Lower leg skin (tissue), 4 donors: Measurements from ENCODE around the gene GREB1. TPM values are rescaled to one million over a fixed set of nuclear protein-coding genes. Genes with fewer than 3 reads are reported as not detected.
A peak's percentile ranks its signal among the peaks of the same experiment; 100 is the strongest.

Source experiments
- DNase-seq, 2 donors: peaks; one replicate each; pipeline ENCODE4 v3.0.0-alpha.2; 2019; ENCODE audit warnings: low spot score in 2 of 2
- H3K4me3 ChIP-seq: fragments of 200-600 bp; sonication (generic); 2 replicates; pipeline ENCODE4 v1.5.1; 2017; ENCODE audit warnings: mild to moderate bottlenecking, low read depth; ENCODE audit not compliant: poor library complexity, severe bottlenecking
- CTCF ChIP-seq, 3 donors: fragments of 450-650 bp; IDR thresholded peaks; one replicate each; pipeline ENCODE4 v1.5.1; 2016; ENCODE audit warnings: antibody characterized with exemption in 3 of 3, mild to moderate bottlenecking in 3 of 3, moderate library complexity in 2 of 3
- POLR2A ChIP-seq, 2 donors: fragments of 450-650 bp; IDR thresholded peaks; one replicate each; pipeline ENCODE4 v1.6.1; 2016 to 2017; ENCODE audit warnings: antibody characterized with exemption in 2 of 2, mild to moderate bottlenecking in 1 of 2, moderate library complexity in 1 of 2
- WGBS, 2 donors: methylation state at CpG; one replicate each; pipeline ENCODE4 v1.1.5; 2018; 5-methylcytosine and 5-hydroxymethylcytosine counted together
- intact Hi-C: fragments of 100-400 bp; cut with DNase I; formaldehyde crosslinking; loops from one replicate; pipeline ENCODE4 v1.15.0; 2023; ENCODE audit warnings: low total_unique reads
- total RNA-seq, 4 donors: library from RNA; depleted of rRNA; stranded (reverse); fragments of >200 nt; gene quantifications; one replicate each; pipeline ENCODE4 v1.1.0, GENCODE V29; 2016

Gene GREB1
- total RNA-seq, 4 donors from 2014 or later, result 2.4 to 12.2 (median 4.0) TPM

- WGBS, 2 donors, result 88 to 95% methylated on average over 18 to 33 of the region's 33 CpGs
- no peak for DNase-seq
- TF ChIP-seq POLR2A (IDR thresholded peaks at IDR 0.05) (no peak), CTCF (IDR thresholded peaks at IDR 0.05) (no peak)
- H3K4me3 ChIP-seq, result no peak overlapping the region
- intact Hi-C loops, result no loop called here
Observed at GRCh38 chr2:11617984-11618707, 84.3 kb downstream of the GREB1 start.

- intact Hi-C loops, result no loop called here
- DNase-seq, result no peak
- H3K4me3 ChIP-seq, result no peak overlapping the region
- TF ChIP-seq CTCF (IDR thresholded peaks at IDR 0.05), result no peak
- TF ChIP-seq POLR2A (IDR thresholded peaks at IDR 0.05), result no peak
- WGBS, 2 donors, result 89 to 96% methylated on average over 13 to 20 of the region's 20 CpGs
Observed at GRCh38 chr2:11618708-11619062, 84.8 kb downstream of the GREB1 start.

- no peak overlapping the region for H3K4me3 ChIP-seq
- WGBS, 2 donors, result 44 to 57% methylated on average over 2 of the region's 2 CpGs
- intact Hi-C loops, result no loop called here
- DNase-seq, result peak in 1 of 2 donors; percentile 59
- TF ChIP-seq CTCF (IDR thresholded peaks at IDR 0.05), result no peak
- no peak for TF ChIP-seq POLR2A (IDR thresholded peaks at IDR 0.05)
Observed at GRCh38 chr2:11621410-11621809, 87.6 kb downstream of the GREB1 start.

- no peak for TF ChIP-seq CTCF (IDR thresholded peaks at IDR 0.05)
- TF ChIP-seq POLR2A (IDR thresholded peaks at IDR 0.05), result no peak
- no peak overlapping the region for H3K4me3 ChIP-seq
- intact Hi-C loops, result no loop called here
- 75 to 93% methylated on average over 1 of the region's 1 CpG for WGBS, 2 donors
- peak in 1 of 2 donors; percentile 58 for DNase-seq
Observed at GRCh38 chr2:11622611-11623010, 88.8 kb downstream of the GREB1 start.

GRCh38 chr2:11624893-11625292 lies 91.0 kb downstream of the GREB1 start:
- no peak for DNase-seq

More at GRCh38 chr2:11624893-11625292, 91.0 kb downstream of the GREB1 start:
- no peak for TF ChIP-seq POLR2A (IDR thresholded peaks at IDR 0.05)
- TF ChIP-seq CTCF (IDR thresholded peaks at IDR 0.05), result no peak
- H3K4me3 ChIP-seq, result no peak overlapping the region
- 91% methylated on average over 10 of the region's 10 CpGs for WGBS, 2 donors
- intact Hi-C loops, result no loop called here
